HG02759 (cell line): Measurements from ENCODE around the gene MTERF2.

Experiments
- ATAC-seq: cut with Tn5 transposase; IDR thresholded peaks from one replicate; pipeline ENCODE4 v1.9.1; 2021; ENCODE audit warnings: mild to moderate bottlenecking, moderate library complexity; ENCODE audit not compliant: unreplicated experiment

MTERF2 gene

GRCh38 chr12:106994579-106995220 is 7.8 kb upstream of the MTERF2 start:
- no peak for ATAC-seq

DNA sequence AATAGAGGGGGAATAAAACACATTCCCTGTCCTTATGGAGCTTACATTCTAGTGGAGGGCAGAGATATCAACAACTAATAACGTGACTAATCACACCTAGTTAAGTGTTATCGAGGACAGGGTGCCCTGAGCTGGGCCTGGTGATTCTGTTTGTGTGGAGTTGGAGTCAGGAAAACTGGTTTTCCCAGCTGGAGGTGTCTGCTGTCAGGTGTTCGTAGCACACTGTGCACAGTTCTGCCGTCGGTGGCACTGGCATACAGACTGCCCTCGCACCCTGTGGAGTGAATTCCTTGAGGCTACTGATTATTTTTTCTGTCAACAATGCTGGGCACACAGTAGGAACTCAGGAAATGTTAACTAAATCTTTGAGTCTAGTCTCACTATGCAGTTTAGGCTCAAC is 900 bp upstream of the MTERF2 start:
- ATAC-seq = no peak

DNA sequence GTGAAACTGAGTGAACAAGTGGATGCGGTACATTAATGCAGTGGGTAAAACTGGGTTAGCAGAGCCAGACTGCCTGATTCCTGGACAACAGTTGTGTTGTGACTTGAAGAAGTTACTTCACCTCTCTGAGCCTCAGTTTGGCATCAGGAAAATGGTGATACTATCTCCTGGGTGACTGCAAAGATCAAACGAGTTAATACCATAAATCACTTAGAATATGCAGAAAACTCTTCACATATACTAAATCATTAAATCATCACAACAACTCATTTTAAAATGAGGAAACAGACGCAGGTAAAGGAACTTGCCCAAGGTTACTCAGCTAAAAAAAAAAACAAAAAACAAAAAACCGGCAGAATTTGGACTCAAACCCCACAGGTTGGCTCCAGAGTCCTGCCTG is 811 bp downstream of the MTERF2 start:
- no peak for ATAC-seq

GRCh38 chr12:106985479-106985878 is 1.5 kb downstream of the MTERF2 start:
- ATAC-seq = no peak

DNA sequence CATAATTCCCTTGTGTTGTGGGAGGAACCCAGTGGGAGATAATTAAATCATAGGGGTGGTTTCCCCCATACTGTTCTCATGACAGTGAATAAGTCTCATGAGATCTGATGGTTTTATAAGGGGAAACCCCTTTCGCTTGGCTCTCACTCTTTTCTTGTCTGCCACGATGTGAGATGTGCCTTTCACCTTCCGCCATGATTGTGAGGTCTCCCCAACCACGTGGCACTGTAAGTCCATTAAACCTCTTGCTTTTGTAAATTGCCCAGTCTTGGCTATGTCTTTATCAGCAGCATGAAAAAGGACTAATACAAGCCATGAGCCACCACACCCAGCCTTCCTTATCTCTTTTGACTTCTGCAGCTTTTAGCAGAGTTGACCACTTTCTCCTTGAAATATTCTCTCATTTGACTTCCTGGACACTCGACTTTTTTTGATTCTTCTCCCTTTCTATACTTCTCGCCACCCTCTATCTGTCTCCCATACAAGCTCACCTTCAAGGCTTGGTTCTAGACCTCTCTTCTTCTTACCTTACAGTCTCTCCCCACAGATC is 2.3 kb downstream of the MTERF2 start:
- ATAC-seq = no peak

- no peak for ATAC-seq
Observed at GRCh38 chr12:106982229-106982628, 4.7 kb downstream of the MTERF2 start.

- ATAC-seq = no peak
Observed at GRCh38 chr12:106981788-106982187, 5.2 kb downstream of the MTERF2 start.

GRCh38 chr12:106980944-106981343 is 6.0 kb downstream of the MTERF2 start:
- no peak for ATAC-seq

GRCh38 chr12:106978035-106978800 is 8.7 kb downstream of the MTERF2 start:
- ATAC-seq = no peak

GRCh38 chr12:106976668-106977067 is 10.3 kb downstream of the MTERF2 start:
- ATAC-seq = no peak

DNA sequence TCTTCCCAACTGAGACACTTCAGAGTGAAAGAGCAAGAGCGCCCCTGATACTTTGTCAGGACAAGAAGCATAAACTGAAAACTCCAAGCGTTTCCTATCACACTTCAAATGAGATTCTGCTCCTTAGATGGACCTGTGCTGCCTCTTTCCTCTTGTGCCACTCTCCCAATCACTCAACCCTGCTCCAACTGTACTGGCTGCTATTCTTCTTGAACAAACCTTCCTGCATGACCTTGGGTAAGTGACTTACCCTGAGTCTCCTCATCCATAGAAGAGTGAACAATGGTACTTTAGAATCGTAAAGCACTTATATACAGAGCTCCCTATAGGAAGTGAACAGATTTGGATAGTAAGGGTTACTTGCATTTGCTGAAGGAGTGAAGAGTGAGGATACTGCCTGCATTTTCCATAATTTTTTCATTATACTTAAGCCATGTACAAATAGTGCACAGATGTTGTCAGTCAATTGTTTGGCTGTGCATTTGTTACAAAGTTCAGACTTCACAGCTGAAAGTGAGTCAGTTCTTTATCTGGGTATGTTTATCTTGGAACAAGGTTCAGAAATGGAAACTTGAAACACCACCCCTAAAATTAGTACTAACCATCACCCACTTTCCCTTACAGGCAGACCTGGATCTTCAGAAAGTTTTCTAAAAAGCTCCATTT is 10.8 kb downstream of the MTERF2 start:
- ATAC-seq = no peak

DNA sequence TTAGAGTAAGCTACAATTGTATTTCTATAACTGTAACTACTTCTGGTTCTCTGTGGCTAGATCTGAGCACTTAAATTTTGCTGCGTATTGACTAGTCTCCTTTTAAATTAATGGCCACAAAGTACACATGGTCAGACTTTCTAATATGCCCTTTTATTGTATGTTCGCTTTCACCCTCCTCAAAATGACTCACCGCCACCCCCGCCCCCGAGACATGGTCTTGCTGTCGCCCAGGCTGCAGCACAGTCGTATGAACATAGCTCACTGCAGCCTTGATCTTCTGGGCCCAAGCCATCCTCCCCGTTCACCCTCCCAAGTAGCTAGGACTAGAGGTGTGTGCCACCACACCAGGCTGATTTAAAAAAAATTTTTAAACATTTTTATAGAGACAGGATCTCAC is 11.8 kb downstream of the MTERF2 start:
- no peak for ATAC-seq

- peak; percentile 87 for ATAC-seq
Observed at GRCh38 chr12:106974511-106974910, 12.4 kb downstream of the MTERF2 start.

- no peak for ATAC-seq
Observed at GRCh38 chr12:106973545-106973944, 13.4 kb downstream of the MTERF2 start.

- ATAC-seq = no peak
Observed at GRCh38 chr12:106971065-106971464, 15.9 kb downstream of the MTERF2 start.

GRCh38 chr12:106964526-106964925 is 22.4 kb downstream of the MTERF2 start:
- ATAC-seq = no peak

- no peak for ATAC-seq
Observed at GRCh38 chr12:106962286-106962685, 24.7 kb downstream of the MTERF2 start.

- no peak for ATAC-seq
Observed at GRCh38 chr12:106960443-106960842, 26.5 kb downstream of the MTERF2 start.

DNA sequence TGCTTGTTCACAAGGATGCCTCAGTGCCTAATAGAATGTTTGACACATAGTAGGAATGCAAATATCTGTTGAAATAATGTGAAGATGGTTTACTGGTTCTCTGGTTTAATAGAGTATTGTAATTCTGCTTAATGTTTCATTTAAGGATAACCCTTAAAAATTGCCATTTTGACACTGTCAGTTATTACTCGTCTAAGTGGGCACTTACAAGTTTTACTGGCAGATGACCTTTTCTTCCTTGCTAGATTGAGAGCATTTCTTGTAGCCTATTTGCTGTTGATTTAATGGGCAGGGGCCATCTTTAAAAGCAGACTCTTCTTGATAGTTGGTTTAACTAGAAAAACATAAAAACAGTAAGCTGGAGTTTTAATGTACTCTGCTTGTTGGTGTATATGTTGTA is 29.4 kb downstream of the MTERF2 start:
- no peak for ATAC-seq

DNA sequence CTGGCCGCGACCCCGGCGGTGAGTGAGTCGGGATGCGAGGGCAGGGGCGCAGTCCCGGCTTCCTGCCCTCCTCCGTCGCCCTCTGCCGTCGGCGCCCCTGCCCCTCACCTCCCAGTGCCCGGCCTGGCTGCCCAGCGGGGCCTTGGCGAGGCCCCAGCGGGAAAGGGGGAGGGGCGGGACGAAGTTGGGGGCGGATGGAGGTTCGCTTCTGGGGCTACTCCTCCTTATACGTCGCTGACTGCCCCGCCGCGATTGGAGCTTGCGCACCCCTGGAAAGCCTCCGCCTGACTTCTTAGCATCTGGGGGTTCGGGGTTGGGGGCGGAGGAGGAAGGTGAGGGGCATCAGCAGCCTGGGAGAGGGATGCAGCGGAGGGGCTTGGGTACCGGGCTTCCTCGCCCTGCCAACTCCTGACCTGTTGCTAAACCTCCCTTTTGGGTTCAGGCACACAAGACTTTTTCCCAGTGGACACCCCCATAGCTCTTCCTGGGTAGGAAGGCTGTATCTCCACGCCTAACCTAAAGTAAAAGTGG is 30.8 kb downstream of the MTERF2 start:
- ATAC-seq = peak; percentile 39

DNA sequence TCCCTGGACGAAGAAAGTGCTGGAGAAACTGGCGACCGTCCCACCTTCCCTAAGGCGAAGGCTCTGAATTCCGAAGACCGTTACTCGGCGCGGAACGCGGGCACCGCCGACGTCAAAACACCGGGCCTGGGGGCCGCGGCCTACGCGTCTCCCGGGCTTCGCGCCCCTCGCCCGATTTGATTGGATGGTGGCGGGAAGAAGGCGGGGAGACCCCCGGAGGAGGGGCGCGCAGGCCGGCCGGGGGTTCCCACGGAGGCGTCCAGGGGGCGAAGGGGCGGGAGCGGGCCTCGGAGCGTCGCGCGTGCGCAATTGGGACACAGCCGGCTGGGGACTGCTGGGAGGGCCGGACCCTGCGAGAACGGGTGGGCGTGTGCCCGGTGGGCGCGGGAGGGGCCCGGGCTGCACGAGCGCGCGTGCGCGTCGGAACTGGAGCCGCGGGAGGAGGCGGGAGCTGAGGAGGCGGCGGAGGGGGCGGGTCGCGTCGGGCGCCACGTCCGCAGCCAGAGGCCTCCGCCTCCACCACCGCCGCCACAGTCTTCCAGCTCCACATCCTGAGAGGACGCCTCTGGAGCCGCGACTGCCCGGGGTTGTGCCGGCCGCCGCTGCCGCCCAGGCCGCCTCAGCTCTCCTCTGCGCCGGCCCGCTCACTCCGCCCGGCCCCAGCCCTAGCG is 31.4 kb downstream of the MTERF2 start, which contains the start of gene TMEM263:
Gene TMEM263 (plus strand): TSS at position 531 of the 671 bp plus-strand sequence. CDS start 11,210 bp downstream, outside the sequence.
- ATAC-seq = peak; percentile 84
